ENCODE measurements around the gene NIBAN1.
"Not testable (repeated sequence)": the region's sequence is repeated elsewhere in the genome, so short reads cannot be mapped to it uniquely, and the experiment has no call there.

Gene NIBAN1

DNA sequence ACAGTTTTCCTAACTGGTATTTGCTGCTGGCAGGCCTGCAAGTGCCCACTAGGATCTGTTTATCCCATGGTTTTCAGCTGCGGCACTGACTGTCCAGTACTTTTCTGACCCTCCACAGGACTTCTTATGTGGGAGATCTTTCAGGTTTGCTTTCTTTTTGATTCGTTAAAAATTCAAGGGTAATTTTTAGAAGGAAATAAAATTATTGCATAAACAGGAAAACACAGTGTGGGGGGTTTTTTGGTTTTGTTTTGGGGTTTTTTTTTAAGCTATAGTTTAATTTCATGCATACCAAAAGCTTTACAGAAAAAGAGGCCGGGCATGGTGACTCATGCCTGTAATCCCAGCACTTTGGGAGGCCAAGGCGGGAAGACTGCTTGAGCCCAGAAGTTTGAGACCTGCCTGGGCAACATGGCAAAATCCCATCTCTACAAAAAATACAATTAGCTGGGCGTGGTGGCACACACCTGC is 3.6 kb downstream of the NIBAN1 start:
- Mint-ChIP-seq H3K9me3 (no peaks in the 10 kb centered on the region), H3K4me3 (peak overlapping the region; percentile 66), H3K4me1 (peaks cover 68% of the 10 kb centered on the region), H3K27ac (ENCODE audit: low read depth) (peak overlapping the region; percentile 87), H3K36me3 (ENCODE audit: insufficient read depth) (peaks cover 39% of the 10 kb centered on the region), H3K27me3 (no peaks in the 10 kb centered on the region)
- no peak for ATAC-seq (replicated peaks; ENCODE audit: extremely low read depth, poor library complexity, severe bottlenecking)
- no peak for DNase-seq (ENCODE audit: low spot score in 2 of 2)

DNA sequence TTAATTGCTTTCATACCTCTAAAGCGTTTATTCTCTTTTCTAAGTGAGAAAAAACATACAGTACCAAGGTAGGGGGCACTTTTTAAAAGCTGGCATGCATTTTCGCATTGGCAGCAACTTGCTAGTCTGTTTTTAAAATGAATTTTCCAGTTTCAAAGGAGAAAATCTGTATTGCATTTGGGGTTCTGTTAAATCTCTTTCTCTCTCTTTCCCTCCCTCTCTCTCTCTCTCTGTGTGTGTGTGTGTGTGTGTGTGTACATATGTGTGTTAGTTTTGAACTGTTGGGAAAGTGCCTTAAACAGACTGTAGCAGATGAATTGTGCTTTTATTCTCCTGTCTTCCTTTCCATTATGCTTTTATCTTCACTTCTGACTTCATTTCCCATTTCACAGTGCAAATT is 7.3 kb downstream of the NIBAN1 start:
- no peak for ATAC-seq (replicated peaks; ENCODE audit: extremely low read depth, poor library complexity, severe bottlenecking)
- no peaks in the 10 kb centered on the region for H3K27me3 Mint-ChIP-seq
- H3K4me1 Mint-ChIP-seq = peaks cover 63% of the 10 kb centered on the region
- DNase-seq (ENCODE audit: low spot score in 2 of 2) = no peak
- H3K9me3 Mint-ChIP-seq = no peaks in the 10 kb centered on the region
- H3K4me3 Mint-ChIP-seq = no peak overlapping the region
- peak overlapping the region; percentile 58 for H3K27ac Mint-ChIP-seq (ENCODE audit: low read depth)
- peaks cover 30% of the 10 kb centered on the region for H3K36me3 Mint-ChIP-seq (ENCODE audit: insufficient read depth)

DNA sequence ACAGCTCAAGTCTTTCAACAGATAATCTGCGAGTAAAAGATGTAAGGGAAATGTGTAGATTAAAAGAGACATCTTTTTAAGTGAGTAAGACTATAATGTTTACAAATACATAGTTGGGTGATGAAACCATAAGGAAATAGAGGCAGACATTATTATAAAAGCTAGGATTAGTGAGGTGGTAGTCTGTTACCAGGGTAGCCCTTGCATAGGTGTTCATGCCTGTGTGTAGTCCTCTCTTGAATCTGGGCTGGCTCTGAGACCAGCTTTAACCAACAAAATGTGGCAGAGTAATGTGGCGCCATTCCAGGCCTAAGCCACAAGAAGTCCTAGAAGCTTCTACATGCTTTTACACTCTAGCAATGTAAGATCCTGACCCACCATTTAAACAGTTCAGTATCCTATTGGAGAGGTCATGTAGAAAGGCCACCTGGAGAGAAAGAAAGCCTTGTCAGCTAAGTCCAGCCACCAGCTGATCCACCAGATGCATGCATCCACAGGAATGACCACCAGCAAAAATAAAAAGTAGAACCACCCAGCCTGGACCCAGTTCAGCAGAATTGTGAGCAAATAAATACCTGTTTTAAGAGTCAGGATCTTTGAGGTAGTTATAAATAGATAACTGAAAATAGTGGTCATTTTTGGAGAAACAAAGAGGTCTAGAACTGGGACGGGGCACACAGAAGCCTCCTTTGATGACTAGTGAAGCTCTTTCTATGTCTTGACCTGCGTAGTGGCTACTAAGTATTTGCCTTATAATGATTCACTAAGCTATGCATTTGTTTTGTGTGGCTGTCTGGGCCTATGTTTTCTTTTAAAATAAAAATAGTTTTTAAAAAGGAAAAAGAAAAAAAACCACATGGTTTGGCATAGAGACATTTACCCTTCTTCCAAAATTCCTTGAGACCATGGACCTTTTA is 8.1 kb downstream of the NIBAN1 start:
- no peak for DNase-seq (ENCODE audit: low spot score in 2 of 2)
- Mint-ChIP-seq H3K4me3 (no peak overlapping the region), H3K27ac (ENCODE audit: low read depth) (no peak overlapping the region), H3K36me3 (ENCODE audit: insufficient read depth) (peaks cover 36% of the 10 kb centered on the region), H3K4me1 (peaks cover 70% of the 10 kb centered on the region), H3K27me3 (no peaks in the 10 kb centered on the region), H3K9me3 (peaks cover 4% of the 10 kb centered on the region)
- ATAC-seq (replicated peaks; ENCODE audit: extremely low read depth, poor library complexity, severe bottlenecking) = peak; percentile 10

DNA sequence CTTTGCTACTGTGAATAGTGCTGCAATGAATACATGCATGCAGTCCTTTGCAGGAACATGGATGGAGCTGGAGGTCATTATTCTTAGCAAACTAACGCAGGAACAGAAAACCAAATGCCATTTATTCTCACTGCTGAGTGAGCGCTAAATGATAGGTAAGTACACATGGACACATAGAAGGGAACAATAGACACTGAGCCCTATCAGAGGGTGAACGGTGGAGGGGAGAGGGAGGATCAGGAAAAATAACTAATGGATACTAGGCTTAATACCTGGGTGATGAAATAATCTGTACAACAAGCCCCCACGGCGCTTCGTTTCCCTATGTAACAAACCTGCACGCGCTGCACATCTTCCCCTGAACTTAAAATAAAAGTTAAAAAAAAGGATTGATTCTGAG is 8.9 kb downstream of the NIBAN1 start:
- Mint-ChIP-seq H3K4me1 (peaks cover 65% of the 10 kb centered on the region), H3K9me3 (peaks cover 5% of the 10 kb centered on the region), H3K4me3 (no peak overlapping the region), H3K27ac (ENCODE audit: low read depth) (no peak overlapping the region), H3K27me3 (no peaks in the 10 kb centered on the region), H3K36me3 (ENCODE audit: insufficient read depth) (peaks cover 34% of the 10 kb centered on the region)
- ATAC-seq (replicated peaks; ENCODE audit: extremely low read depth, poor library complexity, severe bottlenecking) (no peak), DNase-seq (ENCODE audit: low spot score in 2 of 2) (no peak)

DNA sequence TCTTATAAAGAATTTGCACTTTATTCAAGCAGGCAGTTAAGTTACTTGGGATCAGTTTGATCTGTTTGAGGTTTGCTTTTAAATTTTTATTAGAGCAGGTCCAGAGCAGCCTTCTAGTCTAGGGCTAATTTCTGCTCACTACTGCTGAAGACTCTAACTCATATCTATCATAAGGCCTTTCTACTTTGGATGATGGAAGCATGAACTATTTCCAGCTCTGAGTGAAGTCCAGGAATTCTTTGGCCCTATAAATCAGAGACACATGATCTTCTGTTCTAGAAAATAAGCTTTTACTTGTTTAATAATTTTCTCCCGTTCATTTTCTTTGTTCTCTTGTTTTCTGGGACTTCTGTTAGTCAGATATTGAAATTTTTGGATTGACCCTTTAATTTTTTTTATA is 14.7 kb downstream of the NIBAN1 start:
- no peak for ATAC-seq (replicated peaks; ENCODE audit: extremely low read depth, poor library complexity, severe bottlenecking)
- H3K27ac Mint-ChIP-seq (ENCODE audit: low read depth) = peak overlapping the region; percentile 3
- no peaks in the 10 kb centered on the region for H3K27me3 Mint-ChIP-seq
- H3K36me3 Mint-ChIP-seq (ENCODE audit: insufficient read depth) = peaks cover 21% of the 10 kb centered on the region
- H3K9me3 Mint-ChIP-seq = peaks cover 5% of the 10 kb centered on the region
- peaks cover 38% of the 10 kb centered on the region for H3K4me1 Mint-ChIP-seq
- no peak overlapping the region for H3K4me3 Mint-ChIP-seq
- no peak for DNase-seq (ENCODE audit: low spot score in 2 of 2)

DNA sequence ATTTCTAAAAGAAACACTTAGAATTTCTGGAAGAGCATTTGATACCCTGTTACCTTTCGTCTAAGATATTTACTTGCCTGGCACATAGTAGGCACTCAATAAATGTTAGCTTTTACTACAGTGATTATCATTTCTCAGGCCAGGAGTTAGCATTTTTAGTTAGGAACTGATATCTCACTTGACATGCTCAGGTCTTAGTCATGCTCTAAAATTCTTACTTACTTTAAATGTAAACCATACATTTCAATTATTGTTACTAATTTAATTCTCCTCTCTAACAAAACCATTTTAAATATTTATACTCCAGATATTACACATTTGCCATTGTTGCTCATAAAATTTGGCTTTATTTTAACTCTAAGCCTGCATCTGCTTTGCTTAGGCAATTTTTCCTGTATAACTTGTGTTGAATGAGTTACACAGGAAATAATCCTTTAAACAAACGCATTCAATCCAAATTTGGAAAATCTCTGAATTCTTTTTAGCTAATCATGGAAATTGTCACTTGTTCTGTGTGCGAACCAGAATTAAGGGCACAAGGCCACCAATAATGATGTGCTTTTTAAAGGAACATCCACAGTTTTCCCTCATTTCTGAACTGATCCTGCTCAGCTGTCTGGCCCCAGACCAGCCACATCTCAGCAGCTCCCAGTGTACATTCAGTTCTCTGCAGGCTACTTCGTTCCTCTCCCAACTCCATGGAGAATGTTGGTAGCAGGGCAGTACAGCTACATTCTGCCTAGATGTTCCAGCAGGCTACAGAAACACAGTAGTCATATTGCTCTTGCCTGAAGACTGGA is 15.6 kb downstream of the NIBAN1 start:
- H3K27me3 Mint-ChIP-seq = no peaks in the 10 kb centered on the region
- peaks cover 38% of the 10 kb centered on the region for H3K4me1 Mint-ChIP-seq
- peaks cover 5% of the 10 kb centered on the region for H3K9me3 Mint-ChIP-seq
- H3K27ac Mint-ChIP-seq (ENCODE audit: low read depth) = peak overlapping the region; percentile 3
- ATAC-seq (replicated peaks; ENCODE audit: extremely low read depth, poor library complexity, severe bottlenecking) (no peak), DNase-seq (ENCODE audit: low spot score in 2 of 2) (no peak)
- peaks cover 13% of the 10 kb centered on the region for H3K36me3 Mint-ChIP-seq (ENCODE audit: insufficient read depth)
- no peak overlapping the region for H3K4me3 Mint-ChIP-seq

DNA sequence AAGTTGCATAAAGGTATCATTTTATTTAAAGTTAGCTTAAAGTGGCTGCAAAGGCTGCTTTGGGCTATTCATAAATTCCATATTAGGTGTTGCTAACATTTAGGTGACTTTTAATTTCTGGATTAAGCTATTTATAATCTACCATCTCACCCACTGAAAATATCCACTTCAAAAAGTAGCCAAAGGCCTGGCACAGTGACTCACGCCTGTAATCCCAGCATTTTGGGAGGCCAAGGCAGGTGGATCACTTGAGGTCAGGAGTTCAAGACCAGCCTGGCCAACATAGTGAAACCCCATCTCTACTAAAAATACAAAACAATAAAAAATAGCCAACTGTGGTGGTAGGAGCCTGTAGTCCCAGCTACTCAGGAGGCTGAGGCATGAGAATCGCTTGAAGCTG is 16.4 kb downstream of the NIBAN1 start:
- DNase-seq (ENCODE audit: low spot score in 2 of 2); H3K27ac Mint-ChIP-seq (ENCODE audit: low read depth): not testable (repeated sequence)

DNA sequence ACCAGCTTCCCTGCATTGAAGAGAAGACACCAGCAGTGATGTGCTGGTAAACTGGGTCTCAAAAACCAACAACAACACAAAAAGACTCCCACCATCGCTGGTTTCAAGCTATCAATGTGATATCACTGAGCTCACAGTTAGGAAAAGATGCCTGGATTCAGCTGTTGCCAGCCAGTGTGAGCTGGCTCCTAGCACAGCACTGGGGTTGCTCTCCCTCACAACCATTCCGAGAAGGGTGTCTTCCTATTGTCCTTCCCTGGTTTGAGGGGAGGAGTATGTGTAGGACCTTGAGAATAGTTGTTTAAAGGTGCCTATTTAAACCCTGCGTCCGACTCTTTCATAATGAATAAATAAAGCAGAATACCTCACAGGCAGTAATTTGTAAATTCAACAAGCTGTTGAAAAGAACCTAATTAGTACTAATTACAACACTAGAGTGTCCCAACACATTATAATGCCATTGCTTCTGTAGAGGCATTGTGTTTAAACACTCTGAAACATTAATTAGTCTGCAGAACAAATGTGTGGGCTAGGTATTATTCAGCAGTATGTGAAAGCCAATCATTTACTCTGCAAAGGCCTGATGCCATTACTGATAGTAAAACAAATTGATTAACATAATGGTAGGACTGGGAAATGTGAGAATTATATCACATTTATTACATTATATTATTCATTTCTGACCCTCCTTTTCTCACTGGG is 17.2 kb downstream of the NIBAN1 start:
- Mint-ChIP-seq H3K4me3 (no peak overlapping the region), H3K9me3 (peaks cover 5% of the 10 kb centered on the region), H3K27me3 (no peaks in the 10 kb centered on the region), H3K4me1 (peaks cover 39% of the 10 kb centered on the region), H3K27ac (ENCODE audit: low read depth) (no peak overlapping the region), H3K36me3 (ENCODE audit: insufficient read depth) (peaks cover 8% of the 10 kb centered on the region)
- DNase-seq (ENCODE audit: low spot score in 2 of 2) (no peak), ATAC-seq (replicated peaks; ENCODE audit: extremely low read depth, poor library complexity, severe bottlenecking) (no peak)

More for the DNA sequence above, 16.4 kb downstream of the NIBAN1 start:
- H3K36me3 Mint-ChIP-seq (ENCODE audit: insufficient read depth); H3K4me3 Mint-ChIP-seq; H3K27me3 Mint-ChIP-seq; ATAC-seq (replicated peaks; ENCODE audit: extremely low read depth, poor library complexity, severe bottlenecking); H3K9me3 Mint-ChIP-seq: not testable (repeated sequence)
- peaks cover 38% of the 10 kb centered on the region for H3K4me1 Mint-ChIP-seq

DNA sequence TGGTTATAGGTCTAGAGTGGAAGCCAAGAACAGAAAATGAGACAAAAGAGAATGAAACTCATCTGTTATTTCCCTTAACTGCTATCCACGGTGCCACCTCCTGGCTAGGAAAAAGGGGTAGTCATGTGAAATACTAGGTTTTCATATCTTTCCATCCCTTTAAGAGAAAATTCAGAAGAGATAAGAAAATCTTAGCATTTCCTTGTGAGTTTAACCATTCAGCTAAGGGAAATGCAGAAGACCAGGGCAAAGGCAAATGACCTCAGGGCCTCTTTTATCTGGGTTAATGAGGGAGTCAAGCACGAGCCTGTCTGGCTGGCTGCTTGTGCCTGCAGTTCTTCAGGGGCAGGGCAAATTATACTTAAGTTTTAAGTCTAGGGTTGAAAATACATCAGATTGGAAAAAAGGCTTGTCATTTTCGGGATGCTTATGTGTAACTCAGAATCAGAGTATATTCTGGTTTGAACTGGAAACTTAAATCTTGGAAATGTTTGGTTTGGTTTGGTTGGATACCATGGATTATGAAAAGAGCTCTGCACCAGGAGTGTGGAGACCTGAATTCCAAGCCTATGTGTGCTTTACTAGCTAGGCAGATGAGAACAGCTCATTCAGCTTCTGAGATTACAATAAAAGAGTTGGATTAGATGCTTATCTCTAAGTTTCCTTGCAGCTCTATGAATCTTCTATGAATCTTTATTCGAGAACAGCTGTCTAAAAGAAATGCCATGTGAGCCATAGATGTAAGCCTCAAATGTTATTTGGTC is 19.9 kb downstream of the NIBAN1 start:
- Mint-ChIP-seq H3K27me3 (no peaks in the 10 kb centered on the region), H3K9me3 (no peaks in the 10 kb centered on the region), H3K36me3 (ENCODE audit: insufficient read depth) (peaks cover 4% of the 10 kb centered on the region), H3K4me3 (no peak overlapping the region), H3K4me1 (peaks cover 41% of the 10 kb centered on the region), H3K27ac (ENCODE audit: low read depth) (peak overlapping the region; percentile 90)
- ATAC-seq (replicated peaks; ENCODE audit: extremely low read depth, poor library complexity, severe bottlenecking) = no peak
- no peak for DNase-seq (ENCODE audit: low spot score in 2 of 2)

DNA sequence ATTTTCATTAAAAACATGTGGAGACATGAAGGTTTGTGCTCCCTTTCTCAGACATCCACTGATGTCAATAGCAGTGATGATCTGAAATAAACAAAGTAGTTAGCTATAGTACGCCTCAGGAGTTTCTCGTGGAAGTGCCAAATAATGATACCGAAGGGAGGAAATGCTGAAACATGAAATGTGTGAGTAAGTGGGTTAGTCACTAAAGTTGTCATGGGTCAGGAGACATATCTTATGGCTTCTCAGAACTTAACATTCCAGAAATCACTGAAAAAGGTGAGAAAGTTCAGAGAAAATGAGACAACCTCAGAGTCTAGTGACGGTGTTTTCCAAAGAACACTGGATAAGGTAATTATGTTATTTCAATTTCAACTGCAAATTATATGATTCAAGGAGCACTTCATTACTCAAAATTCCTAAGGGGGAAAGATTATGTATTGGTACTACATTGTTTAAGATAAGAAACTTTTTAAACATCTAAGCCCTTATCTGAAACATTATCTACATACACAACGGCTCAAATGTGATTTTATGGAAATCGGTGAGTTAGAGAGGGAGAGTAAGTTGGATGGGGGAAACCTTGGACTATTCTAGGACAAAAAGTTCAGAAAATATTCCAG is 20.6 kb downstream of the NIBAN1 start:
- no peak overlapping the region for H3K4me3 Mint-ChIP-seq
- H3K27me3 Mint-ChIP-seq = no peaks in the 10 kb centered on the region
- DNase-seq (ENCODE audit: low spot score in 2 of 2) (no peak), ATAC-seq (replicated peaks; ENCODE audit: extremely low read depth, poor library complexity, severe bottlenecking) (peak; percentile 42)
- peaks cover 36% of the 10 kb centered on the region for H3K4me1 Mint-ChIP-seq
- H3K36me3 Mint-ChIP-seq (ENCODE audit: insufficient read depth) = peaks cover 4% of the 10 kb centered on the region
- H3K9me3 Mint-ChIP-seq = no peaks in the 10 kb centered on the region
- H3K27ac Mint-ChIP-seq (ENCODE audit: low read depth) = peak overlapping the region; percentile 90

DNA sequence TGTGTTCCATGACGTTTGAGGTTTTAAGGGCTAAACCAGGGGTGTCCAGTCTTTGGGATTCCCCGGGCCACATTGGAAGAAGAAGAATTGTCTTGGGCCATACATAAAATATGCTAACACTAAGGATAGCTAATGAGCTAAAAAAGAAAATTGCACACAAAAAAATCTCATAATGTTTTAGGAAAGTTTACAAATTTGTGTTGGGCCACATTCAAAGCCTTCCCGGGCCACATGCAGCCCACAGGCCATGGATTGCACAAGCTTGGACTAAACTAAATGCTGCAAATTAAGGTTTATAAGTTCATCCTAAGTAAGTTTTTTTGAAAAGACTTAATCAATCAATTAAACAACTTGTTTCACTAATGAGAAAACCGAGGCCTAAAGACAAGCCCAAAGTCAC is 21.9 kb downstream of the NIBAN1 start:
- H3K36me3 Mint-ChIP-seq (ENCODE audit: insufficient read depth) = peaks cover 4% of the 10 kb centered on the region
- H3K9me3 Mint-ChIP-seq = no peaks in the 10 kb centered on the region
- H3K27me3 Mint-ChIP-seq = no peaks in the 10 kb centered on the region
- no peak overlapping the region for H3K27ac Mint-ChIP-seq (ENCODE audit: low read depth)
- no peak for ATAC-seq (replicated peaks; ENCODE audit: extremely low read depth, poor library complexity, severe bottlenecking)
- no peak overlapping the region for H3K4me3 Mint-ChIP-seq
- no peak for DNase-seq (ENCODE audit: low spot score in 2 of 2)
- peaks cover 36% of the 10 kb centered on the region for H3K4me1 Mint-ChIP-seq
